ENCODE data around the gene EFHD1.
A peak's percentile ranks its signal among the peaks of the same experiment; 100 is the strongest.

DNA sequence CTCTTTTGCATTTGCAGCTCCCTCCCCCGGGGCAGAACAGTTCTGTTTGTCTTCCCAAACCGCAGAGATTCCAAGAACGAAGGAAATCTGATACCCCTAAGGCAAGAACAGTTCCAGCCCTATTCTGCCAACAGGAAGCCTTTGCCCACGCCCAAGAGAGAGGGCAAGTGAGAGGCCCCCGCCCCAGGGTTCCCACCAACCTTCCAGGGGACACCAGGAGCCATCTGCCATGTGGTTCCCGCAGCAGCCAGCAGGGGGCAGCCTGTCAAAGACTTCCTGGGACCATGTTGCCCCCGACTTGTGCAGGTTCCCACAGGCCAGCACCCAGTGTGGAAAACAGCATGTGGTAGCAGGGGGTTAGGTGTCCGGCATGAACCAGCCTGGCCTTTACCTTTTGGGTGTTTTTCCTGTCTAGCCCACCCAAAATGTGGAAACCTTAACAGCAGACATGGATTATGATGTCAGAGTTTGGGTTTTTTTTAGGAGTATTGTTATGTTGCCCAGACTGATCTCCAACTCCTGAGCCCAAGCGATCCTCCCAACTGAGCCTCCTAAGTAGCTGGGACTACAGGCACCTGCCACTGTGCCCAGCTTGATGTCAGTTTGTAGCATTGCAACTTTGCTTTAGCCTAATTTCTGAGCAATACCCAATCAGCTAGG, 21.7 kb upstream of the EFHD1 start:
- TF ChIP-seq, protein P1, sequence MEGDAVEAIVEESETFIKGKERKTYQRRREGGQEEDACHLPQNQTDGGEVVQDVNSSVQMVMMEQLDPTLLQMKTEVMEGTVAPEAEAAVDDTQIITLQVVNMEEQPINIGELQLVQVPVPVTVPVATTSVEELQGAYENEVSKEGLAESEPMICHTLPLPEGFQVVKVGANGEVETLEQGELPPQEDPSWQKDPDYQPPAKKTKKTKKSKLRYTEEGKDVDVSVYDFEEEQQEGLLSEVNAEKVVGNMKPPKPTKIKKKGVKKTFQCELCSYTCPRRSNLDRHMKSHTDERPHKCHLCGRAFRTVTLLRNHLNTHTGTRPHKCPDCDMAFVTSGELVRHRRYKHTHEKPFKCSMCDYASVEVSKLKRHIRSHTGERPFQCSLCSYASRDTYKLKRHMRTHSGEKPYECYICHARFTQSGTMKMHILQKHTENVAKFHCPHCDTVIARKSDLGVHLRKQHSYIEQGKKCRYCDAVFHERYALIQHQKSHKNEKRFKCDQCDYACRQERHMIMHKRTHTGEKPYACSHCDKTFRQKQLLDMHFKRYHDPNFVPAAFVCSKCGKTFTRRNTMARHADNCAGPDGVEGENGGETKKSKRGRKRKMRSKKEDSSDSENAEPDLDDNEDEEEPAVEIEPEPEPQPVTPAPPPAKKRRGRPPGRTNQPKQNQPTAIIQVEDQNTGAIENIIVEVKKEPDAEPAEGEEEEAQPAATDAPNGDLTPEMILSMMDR (IDR thresholded peaks at IDR 0.05; ENCODE audit: insufficient read depth, low read depth, low read length): peak; percentile 56
- TF ChIP-seq EZH2 (IDR thresholded peaks at IDR 0.05; ENCODE audit: insufficient read depth, low read length): no peak

All from astrocyte (in vitro differentiated cells and primary cell).